IPS-NIHi11 (cell line): ENCODE data around the gene CACNA2D4.

Experiments
- DNase-seq: peaks from one replicate; pipeline ENCODE4 v3.0.0; 2012; ENCODE audit warnings: mixed read lengths, low spot score

The CACNA2D4 gene

DNA sequence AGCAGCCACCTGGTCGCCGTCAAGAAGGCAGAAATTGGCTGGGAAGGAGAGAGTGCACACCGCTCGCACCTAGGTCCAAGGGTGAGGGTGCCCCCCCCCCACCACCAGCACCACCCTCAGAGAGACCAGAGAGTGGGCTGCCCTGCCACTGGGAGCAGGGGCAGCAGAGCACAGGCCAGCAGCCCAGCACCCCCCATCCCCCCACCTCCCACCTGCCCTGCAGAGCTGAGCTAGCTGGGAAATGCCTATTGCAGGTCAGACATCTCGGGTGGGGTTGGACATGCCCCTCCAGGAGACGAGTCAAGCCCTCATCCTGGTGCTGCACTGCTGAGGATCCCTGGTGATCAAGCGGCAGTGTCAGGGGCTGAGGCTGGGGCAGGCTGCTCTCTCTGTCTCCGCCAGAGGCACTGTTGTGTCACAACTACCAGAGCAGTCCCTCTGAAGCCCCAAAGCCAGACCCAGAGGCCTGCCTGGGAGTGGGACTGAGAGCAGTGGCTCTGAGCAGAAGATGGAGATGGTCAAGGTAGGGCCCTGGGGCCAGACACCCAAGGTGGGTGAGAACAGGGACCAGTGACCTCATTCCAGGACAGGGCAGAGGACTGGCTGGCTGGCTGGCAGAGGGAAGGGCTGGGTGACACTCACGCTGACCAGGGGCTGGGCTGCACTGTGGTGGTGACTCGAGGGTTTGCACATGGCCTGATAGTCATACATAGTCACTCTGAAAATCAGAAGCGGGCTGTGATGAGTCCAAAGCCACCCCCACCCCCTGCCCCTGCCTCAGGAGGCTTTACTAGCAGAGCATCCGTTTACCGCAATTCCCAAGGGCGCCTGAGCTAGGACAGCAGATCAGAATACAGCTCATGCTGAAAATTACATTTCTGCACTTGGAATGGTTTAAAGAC is 117.8 kb downstream of the CACNA2D4 start:
- DNase-seq = peak; percentile 52

DNA sequence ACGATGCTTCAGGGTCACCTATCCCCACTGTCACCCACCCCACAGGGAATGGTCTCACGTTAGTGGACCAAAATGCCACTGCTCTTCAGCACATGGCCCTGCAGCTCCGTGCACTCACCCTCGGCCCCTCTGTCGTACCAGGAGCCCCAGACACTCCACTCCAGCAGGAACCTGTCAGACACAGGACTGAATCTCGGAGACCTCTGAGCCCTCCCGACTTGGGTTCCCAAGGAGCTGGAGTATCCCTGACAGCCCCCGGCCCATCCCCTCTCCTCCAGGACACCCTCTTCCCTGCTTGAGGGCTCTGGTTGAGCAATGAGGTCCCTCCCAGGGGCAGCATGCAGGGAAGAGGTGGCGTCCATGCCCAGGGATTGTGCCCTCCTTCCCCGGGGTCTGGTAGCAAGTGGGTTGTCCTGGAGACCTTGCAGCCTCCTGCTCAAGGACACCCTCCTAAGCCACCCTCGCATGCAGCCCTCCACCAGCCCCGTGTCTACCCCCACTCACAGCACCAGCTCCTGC is 118.5 kb downstream of the CACNA2D4 start:
- no peak for DNase-seq

DNA sequence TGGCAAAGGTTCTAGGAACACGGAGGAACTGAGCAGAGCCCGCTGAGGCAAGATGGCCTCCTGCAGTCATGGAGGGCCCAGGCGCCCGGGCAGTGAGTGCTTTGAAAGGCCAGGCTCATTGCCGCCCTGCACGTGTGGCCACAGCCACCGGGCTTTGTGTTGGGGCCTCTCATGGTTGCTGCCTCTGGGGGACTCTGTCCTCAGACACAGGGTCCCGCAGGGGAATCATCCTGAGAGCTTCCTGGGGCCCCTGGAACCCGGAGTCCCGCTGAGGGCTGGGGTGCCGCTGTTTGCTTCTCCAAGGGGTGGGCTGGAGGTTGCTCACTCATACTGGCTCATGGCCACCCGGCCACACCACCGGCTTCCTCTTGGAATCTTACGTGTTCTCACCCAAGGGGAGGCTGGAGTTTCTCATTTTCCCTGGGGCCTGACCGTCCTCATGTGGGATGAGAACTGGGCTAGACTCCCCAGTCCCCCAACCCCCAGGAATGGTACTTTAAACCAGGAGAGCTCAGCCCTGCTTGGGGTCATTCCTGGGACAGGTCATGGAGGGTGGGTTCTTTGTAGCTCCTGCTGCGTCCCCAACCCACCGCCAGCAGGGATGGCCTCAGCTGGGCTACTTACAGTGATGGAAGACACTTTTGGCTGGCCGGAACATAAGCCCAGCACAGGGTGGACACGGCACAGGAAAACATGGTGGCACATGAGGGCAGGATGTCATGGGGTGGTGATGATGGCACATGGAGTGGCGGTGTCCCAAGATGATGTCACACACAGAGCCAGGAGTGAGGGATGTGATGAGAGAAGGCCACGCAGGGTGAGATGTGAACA is 119.2 kb downstream of the CACNA2D4 start:
- no peak for DNase-seq

DNA sequence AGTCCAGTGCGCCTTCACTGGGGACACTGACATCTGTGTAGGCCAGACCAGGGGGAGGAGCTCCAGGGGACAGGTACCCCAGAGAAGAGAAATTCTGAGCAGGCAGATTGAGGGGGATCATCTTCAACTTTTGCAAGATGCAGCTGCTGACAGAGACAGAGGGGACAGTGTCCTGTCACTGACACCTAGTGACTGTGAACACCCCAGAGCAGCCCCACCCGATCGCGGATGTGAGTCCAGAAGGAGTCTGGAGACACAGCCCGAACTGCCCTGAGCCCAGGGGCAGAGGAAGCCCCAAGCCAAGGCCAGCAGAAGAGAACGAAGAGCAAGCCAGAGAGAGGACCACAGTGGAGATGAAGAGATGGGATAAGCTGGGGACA is 119.8 kb downstream of the CACNA2D4 start:
- DNase-seq = no peak

DNA sequence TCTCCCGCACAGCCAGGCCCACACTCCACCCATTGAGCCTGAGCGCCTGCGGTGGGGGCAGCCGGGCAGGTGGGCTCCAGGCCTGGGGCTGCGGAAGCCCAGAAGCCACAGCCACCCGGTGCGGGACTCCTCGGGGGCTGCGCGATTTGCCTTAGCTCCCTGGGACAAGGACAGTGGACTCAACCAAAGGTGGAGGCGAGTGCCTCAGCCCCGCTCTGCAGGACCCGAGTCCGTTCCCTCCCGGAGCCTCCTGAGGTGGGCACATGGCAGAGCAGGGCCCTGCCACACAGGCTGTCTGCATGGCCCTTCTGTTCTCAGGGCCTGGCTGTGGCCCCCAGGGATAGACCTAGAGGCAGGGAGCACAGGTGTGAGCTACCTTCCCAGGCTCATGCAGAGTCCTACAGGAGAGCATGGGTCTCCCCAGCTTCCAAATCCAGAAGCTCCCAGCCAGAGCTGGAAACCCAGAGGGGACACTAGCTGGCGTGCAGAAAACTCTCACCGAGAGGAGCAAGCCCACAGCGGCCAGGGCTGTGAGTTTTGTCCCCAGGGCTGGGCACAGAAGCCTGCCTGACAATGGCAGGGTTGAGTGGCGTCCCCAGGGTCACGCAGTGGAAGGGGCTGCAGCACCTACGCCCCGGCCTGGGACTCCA is 120.3 kb downstream of the CACNA2D4 start:
- DNase-seq = no peak

DNA sequence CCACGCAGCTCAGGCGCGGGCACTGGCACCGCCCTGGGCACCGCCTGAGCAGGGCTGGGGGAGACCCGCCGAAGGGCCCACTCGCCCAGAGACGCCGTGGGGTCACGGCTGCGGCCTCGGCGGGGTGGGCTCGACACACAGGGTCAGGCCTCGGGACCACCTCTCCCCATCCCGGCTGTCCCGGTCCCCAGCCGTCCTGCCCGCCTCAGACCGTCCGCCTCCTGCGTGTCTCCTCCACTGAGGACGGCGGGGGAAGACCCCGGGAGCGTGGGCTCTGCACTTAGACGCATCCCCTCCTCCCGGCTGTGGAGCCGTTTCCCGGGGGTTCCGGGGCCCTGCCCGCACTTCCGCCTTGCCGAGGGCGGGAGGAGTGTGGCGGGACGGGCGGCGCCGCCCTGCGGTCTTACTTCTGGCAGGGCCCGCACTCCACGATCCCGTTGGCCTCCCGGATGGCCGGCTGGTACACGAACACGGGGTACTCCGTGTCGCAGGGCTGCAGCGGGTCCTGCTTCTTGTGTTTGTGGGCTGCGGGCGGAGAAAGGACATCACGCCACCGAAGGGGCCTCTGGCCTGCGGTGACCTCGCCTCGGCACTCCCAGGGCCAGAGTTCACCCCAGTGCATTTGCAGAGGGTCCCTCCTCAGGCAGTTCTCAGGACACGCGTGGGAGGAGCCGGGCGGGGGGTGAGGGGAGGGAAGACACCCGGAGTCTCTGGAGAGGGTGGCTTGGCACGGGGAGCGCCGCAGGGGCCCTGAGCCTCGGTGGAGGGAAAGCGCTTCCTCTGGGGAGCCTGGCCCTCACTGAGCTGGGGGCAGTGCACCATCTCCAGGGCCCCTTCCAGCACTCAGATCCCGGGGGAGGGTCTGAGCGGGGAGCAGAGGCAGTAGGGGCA is 121.2 kb downstream of the CACNA2D4 start:
- no peak for DNase-seq

DNA sequence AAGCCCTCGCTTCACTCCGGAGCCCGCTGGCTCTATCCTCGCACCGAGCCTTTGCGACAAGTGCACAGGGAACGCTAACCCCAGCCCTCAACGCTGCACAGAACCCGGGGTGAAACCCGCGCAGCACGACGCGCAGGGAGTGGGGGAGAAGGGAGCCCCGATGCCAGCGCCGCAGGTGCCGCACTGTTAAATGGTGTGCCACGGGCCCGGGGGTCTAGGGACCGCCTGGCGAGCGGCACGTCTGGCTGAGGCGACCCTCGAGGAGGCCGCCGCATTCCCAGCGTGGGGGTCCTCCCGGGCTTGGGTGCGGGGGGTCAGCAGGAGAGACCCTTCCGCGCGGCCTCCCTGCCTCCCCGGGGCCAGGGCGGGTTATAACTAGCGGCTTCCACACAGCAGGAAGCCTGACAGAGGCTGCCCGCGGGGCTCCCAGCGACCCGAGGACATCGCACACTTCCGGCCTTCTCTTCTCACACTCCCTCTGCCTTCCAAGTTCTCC is 121.9 kb downstream of the CACNA2D4 start:
- no peak for DNase-seq

DNA sequence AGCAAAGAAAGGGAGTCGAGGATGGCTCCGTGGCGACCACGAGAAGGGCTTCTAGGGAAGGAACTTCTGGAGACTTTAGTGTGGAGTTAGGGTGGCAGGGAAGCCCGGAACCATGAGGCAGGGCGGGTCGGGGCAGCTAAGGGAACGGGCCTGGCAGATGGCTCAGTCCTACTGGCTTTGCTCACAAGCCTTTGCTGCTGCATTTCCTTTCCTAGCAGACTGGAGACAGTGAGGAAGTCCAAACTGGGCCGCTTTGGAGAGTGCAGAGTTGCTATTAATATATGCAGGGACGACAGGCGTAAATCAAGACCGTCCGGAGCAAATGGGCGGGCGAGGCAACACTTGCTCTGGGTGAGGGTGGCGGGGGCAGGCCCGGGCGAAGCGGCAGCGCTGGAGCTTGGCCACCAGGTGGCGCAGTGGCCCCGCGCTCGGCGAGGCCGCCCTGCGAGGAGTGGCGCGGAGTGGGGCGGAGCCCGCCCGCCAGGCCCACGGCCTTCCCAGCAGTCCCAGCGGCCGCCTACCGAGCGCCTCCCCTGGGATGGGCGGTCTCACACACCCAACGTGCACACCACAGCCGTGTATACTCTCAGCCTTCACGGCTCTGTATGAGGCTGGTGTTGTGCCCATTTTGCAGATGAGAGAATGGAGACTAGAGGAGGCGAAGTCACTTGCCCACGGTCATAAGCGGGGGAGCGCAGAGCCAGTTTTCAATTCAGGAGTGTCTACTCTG is 122.5 kb downstream of the CACNA2D4 start:
- DNase-seq = peak; percentile 96

DNA sequence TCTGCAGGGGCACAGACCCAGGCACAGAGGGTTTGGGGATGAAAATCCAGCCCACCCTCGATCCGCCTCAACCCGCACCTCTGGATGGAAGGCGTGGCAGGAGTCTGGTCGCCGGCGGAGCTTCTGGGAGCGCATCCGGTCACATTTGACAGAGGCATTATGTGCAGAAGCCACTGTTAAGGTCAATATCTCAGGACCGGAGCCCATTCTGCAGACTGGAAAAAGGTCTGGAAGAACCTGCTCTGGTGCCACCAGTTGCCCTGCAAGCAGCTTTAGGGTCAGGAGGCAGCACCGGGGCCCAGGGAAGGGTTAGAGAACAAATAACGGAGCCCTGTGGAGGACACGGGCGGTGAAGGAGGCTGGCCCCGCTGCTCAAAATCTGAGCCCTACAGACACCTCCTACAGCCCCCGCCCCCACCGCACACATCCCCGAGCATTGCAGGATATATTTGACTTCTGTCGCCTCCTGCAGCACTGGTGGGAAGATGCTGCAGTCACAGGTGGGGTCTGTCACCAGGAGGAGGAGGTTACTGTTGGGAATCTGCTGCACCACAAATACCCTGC is 123.1 kb downstream of the CACNA2D4 start:
- no peak for DNase-seq

DNA sequence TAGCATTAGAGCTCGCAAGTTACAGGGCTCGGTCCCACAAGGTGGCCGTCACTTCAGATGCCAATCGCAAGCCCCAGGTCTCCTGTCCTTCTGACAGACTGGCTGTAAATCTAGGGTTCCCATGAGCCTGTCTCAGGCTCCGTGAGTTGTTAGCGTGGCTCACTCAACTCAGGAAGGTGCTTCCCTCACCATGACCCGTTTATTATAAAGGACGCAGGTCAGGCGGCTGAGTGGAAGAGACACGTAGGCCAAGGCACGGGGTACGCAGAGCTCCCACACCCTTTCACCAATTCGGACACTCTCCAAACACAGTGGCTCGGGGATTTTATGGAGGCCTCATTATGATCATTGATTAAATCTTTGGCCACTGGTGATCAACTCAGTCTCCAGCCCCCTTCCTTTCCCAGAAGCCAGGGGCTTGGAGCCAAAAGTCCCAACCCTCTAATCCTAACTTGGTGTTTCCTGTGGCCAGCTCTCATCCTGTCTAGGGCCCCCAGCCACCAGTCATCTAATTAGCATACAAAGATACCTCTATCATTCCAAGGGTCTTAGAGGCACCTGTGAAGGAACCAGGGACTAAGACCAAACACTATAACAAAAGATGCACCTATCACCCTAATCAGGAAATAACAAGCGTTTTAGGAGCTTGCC is 123.9 kb downstream of the CACNA2D4 start:
- no peak for DNase-seq

DNA sequence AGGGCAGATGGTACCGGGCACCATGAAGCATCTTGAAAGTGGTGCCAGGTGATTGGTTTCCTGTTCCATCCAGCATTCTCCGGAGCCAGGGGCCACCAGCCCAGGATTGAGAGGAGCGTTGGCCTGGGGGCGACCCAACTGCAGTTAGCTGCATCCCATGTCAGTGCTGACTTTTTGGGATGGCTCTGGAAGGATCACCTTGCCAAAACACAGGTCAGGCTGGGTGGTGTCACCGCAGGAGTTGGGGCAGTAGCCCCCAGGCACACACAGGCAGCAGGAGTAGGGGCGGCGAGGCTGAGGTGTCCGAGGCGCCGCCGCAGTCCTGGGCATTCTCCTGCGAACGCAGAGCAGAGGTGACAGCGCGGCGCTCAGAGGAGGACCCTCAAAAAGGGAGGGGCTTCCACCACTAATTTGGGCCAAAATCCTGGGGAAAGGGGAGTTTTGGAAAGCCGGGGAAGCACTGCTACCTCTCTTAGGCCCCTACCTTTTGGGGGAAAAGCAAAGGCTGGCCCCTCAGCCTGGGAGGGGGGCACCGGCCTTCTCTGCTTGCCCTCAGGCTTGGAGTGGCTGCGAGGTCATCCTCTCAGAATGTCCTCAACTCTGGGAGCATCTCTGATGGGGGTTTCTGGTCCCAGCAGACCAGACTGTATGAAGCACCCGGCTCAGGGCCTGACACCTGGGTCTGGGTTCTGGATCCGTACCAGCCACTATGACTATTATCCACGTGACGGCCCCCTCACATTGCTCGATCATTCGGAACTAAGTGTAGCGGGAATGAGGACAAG is 124.8 kb downstream of the CACNA2D4 start:
- no peak for DNase-seq

DNA sequence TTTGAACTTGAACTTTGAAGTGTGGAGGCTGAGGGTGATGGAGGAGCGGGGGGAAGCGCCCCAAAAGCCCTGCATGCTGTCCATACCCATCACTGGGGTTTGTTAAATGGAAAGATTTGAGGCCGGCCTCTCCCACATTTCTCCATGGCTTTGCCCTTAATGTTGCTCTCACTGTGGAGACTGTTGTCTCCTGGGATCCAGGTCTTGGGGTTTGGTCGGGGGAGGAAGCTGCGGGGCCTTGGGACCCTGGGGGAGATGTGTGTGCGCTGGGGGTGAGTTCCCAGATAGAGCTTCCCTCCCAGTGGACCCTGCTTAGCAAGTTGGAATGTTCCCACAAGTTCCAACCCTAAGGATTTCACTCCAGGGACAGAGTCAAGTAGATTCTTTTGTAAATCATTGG is 126.0 kb downstream of the CACNA2D4 start:
- DNase-seq = no peak

DNA sequence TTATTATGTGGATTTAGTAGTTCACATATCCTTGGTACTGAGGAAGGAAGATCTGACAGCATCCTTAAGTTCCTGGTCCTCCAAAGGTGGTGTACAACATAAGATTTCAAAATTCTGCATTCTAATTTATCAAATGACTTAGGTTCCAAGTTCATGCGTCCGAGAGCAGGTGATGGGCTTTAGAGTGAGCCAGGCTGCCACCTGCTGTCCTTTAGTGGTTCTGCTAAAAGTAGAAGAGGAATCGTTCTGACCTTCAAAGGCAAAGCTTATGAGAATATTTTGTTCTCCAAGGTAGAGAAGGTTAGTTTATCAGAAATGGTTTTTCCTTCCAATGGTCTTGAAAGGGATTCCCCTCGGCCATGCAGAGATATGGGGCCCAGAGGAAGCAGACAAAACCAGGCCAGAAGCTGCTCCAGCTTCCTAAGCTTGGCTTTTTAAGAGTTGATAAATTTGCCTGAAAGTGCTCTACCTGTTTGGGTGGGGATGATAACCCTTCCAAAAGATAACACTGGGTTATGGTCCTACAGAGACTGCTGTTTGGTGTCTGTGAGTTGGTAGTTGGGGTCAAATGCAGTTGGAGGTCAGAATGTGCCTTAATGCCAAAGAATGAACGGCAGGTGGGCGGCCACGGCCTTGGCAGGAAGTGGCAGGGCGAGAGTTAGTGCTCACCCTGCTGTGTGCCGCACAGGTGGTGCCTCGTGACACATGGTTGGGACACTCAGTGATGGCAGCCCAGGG is 127.2 kb downstream of the CACNA2D4 start:
- peak; percentile 57 for DNase-seq

DNA sequence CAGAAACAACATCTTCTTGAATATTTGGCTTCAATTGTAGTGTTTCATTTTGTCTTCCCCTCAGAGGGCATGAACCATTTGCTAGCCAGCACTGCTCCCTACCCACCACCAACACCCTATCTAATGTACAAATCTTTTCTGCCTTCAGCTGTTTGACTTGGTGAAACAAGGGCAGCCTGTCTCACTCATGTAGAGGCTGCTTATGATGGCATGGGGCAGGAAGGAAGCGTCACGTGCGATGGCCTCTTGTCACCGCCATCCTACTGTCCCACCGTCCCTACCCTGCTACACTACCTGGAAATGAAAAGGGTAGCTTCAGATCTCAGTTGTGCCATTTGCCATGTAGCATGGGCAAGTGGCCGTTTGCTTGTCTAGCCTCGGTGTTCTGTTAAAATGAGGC is 128.0 kb downstream of the CACNA2D4 start:
- DNase-seq = no peak

DNA sequence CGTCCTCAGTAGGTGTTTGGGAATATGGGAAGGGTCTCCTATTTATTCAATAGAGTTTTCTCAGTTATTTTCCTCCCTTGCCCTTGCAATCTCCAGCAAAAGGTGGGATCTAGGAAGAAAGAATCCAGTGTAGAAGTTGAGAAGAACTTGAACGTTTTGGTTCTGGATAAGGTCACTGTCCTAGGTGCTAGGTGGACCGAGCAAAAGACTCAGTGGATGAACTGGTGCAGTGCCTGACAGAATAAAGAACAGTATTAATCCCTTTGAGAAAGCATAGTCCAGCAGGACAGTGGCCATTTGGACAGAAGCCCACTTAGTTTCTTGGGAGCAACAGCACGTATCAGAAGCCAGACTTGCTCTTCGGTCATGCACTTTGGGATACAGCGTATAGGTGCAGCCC is 130.7 kb downstream of the CACNA2D4 start:
- no peak for DNase-seq

DNA sequence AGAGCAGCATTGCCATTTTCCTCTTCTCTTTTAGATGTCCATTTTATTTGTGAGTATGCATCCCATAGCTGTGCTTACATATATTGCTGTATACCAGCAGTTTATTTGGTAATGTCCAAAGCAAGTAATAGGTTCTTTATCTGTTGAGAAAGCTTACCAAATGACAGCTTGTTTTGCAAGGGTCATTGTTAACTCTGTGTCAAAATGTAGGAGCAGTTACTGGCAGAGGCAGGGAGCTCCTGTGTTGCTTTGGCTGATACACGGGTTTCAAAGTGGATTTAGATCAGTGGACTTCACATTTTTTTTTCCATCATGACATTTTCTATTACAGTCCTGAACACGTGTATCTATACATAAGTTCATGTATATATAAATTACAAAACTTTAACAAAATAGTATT is 136.2 kb downstream of the CACNA2D4 start:
- DNase-seq = no peak

DNA sequence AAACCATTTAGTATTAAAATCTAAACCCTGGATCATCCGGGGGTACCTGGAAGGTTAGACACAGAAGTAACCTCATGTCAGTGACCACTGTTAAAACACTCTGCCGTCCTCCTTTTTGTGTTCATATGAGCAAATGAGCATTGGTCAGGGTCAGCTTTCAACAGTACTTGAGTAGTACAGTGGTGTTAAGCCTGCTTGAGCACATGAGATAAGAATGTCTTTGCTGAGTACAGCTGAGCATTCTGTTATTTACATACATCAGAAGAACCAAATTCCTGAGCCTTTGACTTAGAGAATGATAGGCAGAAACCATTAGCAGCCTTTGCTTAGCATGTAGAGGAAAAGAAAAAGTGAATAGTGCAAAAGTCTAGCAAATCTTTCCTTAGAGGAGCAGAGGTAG is 136.7 kb downstream of the CACNA2D4 start:
- no peak for DNase-seq

DNA sequence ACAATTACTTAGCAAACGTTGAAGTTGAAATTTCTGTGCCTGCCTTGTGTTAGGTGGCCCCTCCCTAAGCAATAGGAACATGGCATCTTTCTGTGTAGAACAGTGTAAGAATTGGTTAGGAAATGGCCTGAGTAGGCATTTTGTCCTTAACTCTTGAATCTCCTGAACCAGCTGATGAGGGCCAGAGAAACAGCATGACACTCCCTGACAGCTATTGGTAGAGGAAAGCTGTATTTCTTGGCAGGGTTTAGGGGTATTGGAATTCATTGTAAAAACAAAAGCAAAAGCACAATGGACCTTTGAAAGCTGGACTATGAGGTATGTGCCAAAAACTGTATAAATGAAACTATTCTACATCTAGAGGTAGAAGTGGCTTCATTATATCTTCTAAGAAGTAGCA is 138.7 kb downstream of the CACNA2D4 start:
- DNase-seq = no peak
